ENCODE measurements around the gene SLC22A3.
"Not testable (repeated sequence)": the region's sequence is repeated elsewhere in the genome, so short reads cannot be mapped to it uniquely, and the experiment has no call there.

SLC22A3 gene

DNA sequence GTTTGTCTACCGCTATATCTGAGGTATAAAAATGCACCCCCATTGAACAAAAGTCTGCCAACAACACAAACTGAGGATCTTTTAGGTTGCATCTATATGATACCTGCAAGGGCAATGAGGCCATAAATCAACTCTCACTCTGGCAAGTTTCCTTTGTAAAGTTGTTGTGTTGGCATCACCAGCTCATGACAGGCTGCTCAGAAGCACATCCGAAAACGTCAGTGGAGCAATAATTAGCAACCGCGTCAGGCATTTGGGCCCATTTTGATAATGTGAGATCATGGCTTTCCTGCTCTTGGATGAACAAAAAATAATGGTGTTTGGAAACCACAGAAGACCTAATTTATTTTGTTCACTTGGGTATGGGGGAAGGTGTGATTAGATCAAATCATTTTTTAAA lies 12.0 kb upstream of the SLC22A3 start:
- DNase-seq = no peak

- no peak for DNase-seq
Measured at GRCh38 chr6:160337301-160337700, 10.9 kb upstream of the SLC22A3 start.

DNA sequence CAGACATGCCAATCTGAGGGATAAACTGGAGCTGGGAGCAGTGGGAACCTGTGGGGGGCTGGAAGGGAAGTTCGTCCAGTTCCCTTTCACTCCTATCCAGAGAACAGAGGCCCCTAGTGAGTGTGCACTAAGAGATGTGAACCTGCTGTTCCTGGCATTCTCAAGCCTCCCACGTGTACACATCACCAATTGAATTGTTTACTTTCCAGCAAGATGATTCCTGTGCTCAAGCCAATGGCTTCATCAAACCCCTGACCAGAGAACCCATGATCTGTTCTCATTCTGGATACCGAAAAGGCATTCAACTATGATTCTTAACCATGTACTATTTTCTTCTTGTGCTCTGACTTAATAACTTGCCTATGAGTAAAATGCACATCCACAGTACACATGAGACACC lies 10.2 kb upstream of the SLC22A3 start:
- DNase-seq = no peak

DNA sequence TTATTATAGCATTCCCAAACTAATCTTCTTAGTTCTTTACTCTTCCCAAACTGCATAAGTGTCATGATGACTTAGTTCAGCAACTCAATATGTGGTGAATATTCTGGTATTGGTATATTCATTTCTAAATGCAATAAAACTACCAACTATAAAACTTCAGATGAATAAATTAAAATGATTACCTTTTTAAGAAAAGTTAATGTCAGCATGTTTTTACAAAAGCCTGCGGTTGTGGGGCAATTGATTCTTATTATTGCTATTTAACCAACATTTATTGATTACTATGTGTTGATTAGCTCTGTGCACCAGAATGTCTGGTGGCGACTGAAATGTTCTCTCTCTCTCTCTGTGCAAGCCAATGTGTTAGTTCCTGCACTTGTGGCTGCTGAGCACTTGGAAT lies 5.0 kb upstream of the SLC22A3 start:
- no peak for DNase-seq

DNA sequence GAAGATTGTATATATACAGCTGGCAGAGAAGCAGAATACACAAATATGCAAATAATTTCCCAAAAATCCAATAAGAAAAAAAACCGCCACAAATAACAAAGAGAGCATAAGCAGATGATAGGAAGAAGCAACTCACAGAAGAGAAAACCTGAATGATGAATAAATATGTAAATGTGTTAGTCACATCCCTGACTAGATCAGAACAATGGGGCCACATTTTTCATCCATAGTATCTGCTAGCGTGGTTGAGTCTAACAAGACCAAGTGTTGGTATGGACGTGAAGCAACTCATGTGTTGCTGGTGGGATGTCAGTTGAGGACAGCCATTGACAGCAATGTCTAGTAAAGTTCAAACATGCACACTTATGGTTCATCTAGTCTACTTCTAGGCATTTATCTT lies 3.9 kb upstream of the SLC22A3 start:
- no peak for DNase-seq

- DNase-seq = peak; percentile 30
Measured at GRCh38 chr6:160347259-160348222, 637 bp upstream of the SLC22A3 start.

GRCh38 chr6:160349020-160349441 lies 853 bp downstream of the SLC22A3 start:
- no peak for DNase-seq

- DNase-seq = peak; percentile 10
Measured at GRCh38 chr6:160349814-160350350, 1.7 kb downstream of the SLC22A3 start.

DNA sequence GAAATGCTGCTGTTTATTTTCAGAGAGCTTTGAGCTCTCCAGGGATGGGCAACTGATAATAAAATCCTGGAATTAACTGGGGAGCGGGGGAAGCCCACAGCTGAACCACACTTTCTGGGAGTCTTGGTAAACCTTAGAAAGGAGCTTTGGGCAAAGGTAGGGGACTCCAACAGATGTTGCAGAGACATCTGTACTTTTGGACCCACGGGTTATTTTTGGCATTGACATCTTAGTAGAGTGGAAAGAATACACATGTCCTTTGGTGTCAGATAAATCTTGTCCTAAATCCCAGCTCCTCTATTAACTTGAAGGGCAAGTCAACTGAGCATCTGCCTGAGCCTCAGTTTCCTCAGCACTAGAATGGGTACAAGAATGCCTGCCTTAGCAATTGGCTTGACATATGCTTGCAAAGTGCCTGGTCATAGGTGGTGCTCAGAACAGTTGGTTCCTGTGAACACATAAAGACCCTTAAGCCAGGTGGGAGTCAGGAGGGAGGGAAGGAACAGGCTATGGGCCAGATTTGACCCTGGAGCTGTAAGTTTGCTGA lies 5.8 kb downstream of the SLC22A3 start:
- no peak for DNase-seq

DNA sequence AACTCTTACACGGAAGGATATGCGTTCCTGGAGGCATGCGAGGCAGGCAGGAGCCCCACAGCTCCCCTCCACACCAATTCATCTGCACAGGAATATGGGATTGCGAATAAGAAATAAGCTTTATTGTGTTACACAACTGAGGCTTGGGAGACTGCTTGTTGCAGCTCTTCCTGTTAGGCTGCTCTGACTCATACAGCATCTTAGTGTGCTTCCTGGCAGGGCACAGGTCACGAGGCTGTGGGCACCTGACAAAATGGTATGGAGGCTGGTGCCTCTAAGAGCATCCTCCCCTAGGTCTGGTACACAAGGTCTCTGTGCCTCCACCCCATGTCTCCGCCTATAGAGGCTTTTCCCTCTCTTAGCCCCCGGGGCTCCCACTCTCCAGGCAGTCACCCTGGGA lies 6.8 kb downstream of the SLC22A3 start:
- no peak for DNase-seq

DNA sequence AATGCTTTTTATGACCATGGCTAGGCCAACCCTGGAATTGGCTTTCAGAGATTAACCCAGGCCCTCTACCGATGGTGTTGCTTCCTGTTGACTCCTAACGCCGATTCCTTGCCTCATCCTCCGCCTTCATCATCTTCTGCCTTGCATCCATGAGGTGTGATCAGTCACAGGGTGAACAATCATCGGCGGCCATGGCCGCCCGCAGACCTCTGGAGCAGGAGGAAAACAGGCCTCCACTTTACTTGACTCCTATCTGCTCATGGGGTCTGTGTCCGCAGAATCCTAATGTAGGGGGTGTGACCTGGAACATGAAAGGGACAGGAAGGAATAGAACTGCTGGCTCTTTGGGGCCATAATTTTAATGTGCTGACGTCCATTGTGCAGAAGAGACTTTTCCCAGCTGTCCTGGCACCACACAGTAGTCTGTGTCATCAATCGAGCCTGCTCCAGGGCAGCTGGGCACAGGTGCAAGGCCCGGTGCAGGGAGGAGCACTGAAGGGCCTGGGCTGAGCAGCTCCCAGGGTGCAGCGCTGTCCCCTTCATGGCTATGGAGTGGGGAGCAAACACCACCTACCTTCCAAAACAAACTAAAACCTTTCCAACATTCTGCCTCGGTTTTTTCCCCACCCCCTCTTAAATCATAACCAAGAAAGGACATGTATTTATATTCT lies 8.0 kb downstream of the SLC22A3 start:
- no peak for DNase-seq

GRCh38 chr6:160357088-160357487 lies 8.9 kb downstream of the SLC22A3 start:
- DNase-seq = no peak

- no peak for DNase-seq
Measured at GRCh38 chr6:160358225-160359119, 10.3 kb downstream of the SLC22A3 start.

GRCh38 chr6:160360955-160361354 lies 12.8 kb downstream of the SLC22A3 start:
- no peak for DNase-seq

GRCh38 chr6:160362556-160362955 lies 14.4 kb downstream of the SLC22A3 start:
- DNase-seq = no peak

- DNase-seq = no peak
Measured at GRCh38 chr6:160363016-160363996, 15.1 kb downstream of the SLC22A3 start.

- DNase-seq = no peak
Measured at GRCh38 chr6:160365117-160365516, 16.9 kb downstream of the SLC22A3 start.

GRCh38 chr6:160367798-160368547 lies 19.8 kb downstream of the SLC22A3 start:
- DNase-seq = no peak

DNA sequence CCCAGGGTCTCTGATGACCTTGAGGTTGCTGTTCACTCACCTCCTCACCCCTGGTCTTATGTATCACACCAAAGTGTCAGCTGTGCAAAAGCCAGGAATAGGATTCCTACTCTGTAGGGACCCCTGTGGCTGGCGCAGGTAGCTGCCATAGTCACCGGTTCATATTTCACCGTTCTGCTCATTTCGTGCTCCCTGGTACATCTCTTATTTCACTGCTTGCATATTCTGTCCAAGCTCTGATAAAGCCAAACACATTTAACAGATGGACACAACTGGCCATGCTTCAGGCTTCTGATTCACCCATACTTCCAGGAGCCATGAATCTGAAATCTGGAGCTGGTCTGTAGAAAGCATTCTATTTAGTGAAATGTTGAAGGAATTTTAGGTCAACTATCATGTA lies 20.5 kb downstream of the SLC22A3 start:
- DNase-seq = no peak

DNA sequence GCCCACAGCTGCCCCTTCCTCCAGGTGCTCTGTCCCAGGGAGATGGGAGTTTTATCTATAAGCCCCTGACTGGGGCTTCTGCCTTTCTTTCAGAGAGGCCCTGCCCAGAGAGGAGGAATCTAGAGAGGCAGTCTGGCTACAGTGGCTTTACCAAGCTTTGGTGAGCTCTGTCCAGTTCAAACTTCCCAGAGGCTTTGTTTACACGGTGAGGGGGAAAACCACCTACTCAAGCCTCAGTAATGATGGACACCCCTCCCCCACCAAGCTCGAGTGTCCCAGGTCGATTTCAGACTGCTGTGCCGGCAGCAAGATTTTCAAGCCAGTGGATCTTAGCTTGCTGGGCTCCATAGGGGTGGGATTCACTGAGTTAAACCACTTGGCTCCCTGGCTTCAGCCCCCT lies 25.4 kb downstream of the SLC22A3 start:
- not testable (repeated sequence) for DNase-seq
